HG02938 (cell line): ENCODE results near the gene MUSTN1.

Experiments used
- ATAC-seq: cut with Tn5 transposase; IDR thresholded peaks from one replicate; pipeline ENCODE4 v1.9.1; 2021; ENCODE audit warnings: mild to moderate bottlenecking, moderate library complexity; ENCODE audit not compliant: unreplicated experiment

MUSTN1 gene

DNA sequence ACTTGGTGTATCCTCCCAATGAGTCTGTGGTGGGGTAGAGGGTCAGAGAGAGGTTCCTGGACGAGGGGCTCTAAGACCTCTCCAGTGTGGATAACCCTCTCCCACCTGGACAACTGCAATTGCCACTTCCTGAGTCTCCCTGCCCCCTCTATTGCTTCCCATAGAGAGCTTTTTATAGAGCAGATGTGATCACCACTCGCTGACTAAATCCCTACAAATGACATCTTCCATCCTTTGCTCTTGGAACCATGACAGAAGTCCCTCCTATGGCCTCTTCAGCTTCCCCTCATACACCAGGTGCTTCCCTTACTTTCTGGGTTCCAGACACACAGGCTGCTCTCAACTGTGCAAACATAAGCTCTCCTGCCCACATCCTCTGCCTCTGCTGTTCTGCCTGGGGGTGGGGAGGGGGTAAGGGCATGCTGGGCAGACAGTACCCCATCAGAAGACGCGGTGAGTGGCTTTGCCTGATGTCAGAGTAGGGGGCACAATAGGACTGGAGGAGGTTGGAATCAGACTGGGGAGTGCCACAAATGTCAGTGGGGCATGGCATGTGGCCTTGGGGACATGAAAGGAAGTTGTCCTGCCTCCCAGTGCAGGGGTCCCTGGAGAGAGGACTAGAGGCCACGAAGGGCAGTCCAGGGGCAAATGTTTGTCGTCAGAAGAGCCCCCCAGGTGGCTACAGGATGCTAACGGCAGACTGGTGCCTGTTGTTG, 25.0 kb downstream of the MUSTN1 start:
- no peak for ATAC-seq

DNA sequence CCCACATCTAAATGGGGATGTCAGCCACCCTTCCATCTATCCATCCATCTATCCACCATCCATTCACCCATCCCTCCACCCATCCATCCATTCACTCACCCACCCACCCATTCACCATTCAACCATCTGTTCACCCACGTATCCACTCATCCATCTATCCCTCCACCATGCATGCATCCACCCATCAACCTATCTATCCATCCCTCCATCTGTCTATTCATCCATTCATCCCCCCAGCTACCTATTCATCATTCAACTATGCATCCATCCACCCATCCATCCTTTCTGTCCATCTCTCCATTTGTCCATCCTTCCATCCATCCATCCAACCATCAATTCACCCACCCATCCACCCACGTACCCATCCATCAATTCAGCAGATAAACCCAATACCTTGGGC, 25.7 kb downstream of the MUSTN1 start:
- no peak for ATAC-seq

DNA sequence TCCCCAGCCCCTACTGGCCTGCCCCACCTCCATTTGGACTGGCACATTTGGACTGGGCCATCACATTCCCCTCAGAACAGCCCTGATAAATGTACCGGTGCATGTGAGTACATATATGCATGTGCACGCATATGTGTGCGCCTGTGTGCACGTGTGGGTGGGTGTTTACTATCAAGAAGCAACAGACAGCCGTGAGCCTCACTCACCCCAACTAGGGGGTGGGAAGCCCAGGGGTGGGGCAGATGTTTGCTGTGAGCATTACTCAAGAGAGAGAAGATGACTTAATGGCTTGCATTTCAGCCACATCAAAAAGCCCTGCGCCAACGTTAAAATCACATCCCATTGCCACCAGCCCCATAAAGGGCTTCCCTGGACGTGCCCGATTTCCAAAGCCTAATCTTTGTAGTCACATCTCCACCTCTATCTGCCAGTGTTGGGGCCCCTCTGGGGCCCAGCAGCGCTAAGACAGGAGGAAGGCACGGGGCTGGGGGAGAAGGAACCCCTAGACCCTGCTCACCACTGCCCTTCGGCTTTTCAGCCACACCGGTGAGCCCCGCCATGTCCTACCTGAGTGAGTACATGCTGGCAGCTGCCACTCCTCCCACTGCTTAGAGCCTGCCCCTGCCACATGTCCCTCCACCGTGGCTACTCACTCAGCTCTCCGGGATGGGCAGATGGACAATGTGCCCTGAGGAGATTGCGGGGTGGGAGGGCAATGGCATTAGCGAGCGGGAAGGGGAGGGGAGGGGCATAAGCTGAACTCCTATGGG, 29.4 kb downstream of the MUSTN1 start:
- ATAC-seq, result no peak

DNA sequence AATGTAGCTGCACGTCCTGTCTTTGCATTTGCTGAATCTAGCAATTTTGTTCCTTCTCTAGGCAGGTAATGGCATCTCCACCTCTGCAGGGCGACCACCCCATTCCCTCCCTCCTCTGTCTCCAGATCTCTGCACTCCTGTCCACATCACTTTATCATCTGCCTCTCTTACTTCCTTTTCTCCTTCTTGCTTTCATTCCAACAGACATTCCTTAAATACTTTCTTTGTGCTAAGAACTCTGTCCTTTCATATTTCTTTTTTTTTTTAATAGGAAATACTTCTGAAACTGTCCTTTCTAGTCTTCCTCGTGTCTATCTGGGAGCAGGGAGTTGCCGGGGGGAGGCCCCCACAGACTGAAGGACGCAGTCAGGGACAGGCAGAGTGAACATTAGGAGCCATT, 33.0 kb downstream of the MUSTN1 start:
- ATAC-seq, result no peak

DNA sequence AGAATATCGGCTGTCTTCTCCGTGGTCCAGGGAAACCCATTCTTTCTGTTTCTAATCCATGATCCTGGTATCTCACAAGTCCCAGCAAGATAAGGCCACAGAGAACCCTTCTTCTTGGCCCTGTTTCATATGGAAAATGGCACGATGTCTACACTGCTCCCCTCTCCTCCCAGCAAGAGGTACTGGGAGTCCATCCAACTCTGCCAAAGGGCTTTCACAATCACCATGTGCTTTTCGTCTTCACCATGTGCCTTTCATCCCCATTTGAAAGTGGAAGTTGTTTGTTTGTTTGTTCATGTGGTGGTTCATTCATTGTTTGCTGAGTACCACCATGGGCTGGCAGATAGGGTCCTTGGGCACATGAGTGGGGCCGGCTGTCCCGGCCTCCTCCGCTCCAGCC, 34.7 kb downstream of the MUSTN1 start:
- ATAC-seq, result no peak

DNA sequence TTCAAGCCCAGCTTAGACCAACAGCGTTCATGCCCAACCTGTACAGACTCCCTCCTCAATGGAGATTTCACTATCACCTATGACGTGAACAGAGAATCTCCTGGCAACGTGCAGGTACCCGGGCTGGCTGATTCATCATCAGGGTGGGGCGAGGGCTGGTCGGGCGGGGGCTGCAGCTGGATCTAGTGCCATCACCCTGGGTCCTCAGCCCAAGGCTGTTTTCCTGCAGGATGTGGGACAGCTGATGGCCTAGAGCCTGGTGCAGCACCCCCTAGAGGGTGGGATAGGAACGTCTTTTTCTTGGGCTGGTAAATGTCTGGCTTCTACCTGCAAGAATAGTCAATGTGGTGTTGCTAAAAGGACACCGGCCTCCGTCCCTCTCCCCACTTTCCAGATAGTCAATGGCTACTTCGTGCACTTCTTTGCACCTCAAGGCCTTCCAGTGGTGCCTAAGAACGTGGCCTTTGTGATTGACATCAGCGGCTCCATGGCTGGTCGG, 35.8 kb downstream of the MUSTN1 start:
- no peak for ATAC-seq

DNA sequence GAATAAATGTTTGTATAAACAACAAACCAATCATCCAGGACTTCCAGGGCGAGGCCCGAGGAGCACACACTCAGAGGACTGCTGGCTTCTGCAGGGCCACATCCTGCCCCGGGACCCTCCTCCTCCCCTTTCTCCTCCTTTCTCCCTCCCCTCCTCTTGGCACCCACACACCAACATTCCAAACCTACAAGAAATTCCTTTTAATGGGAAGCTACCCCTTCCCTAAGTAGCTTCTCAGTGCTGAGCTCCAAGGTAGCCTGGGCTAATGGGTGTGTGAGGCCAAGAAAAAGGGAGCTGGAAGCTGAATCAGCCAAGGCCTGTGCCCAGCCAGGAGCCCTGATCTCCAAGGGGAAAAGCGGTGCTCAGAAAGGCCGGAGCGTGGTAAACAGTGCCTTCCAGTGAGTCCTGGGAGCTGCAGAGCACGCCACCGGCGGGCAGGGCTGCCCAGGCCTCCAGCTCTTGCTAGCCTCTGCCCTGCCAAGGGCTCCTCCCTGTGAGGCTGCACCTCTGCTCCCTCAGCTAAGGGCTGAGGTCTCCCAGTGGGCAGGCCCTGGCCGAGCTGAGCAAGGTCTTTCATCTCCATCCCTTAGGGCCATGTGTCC, 36.3 kb downstream of the MUSTN1 start:
- no peak for ATAC-seq

DNA sequence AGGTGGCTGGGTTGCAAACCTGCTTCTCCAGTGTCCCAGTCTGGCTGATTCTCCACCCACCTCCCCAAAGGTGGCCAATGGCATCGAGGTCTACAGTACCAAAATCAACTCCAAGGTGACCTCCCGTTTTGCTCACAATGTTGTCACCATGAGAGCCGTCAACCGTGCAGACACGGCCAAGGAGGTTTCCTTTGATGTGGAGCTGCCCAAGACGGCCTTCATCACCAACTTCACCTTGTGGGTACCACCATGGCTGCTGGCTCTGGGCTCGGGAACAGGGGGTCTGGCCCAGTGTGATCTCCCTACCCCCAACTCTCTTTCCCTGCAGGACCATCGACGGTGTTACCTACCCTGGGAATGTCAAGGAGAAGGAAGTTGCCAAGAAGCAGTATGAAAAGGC, 38.4 kb downstream of the MUSTN1 start:
- ATAC-seq, result no peak

DNA sequence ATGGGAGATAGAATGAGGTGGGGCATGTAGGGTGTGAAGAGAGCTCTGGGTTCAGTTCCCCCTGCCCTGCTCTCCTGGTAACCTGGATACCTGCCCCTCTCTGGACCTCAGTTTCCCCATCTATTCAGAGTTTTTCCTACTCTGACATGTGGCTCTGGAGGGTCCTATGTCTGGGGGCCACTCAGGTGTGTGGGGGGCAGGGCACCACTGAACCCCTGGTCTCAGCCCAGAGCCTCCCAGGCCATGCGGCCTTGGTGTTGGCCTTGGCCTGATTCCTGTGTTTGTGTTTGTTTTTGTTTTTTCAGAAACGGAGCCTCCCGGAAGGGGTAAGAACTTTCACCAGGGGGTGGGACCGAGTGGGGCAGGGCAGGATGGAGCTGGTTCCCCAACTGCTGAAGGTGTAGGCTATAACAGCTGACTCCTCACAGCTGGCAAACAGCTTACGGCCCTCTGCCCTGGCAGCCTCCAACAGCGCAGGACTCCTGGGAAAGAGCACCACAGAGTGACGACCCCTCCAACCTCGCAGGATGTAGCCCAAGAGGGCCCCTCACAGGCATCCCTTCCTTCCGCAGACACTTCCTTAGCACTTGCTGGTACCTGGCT, 39.4 kb downstream of the MUSTN1 start:
- ATAC-seq, result no peak

DNA sequence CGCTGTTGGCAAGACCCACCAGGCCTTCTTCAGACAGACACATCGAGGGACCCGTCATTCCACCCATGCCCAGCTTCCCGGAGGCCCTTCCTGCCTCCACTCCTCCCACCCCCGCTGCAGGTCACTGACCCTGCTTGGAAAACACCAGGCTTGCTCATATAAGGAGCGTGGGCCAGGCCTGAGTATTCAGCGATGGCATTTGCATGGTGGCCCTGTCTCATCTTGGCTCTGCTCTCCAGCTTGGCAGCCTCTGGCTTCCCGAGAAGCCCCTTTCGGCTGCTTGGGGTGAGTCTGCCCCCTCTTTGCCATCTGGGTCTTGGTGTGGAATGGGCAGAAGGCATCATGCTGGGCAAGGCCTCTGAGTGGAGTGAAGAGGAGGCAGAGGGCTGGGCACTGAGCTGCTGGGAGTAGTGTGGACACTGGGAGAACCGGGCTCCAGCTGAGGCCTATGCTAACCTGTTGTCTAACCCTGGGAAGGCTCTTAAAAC, 40.2 kb downstream of the MUSTN1 start, which contains the start of gene ITIH3:
Gene ITIH3, plus strand, starts transcription at position 185 of the 488 bp plus-strand sequence. Its CDS starts 8 bp downstream, at position 193.
- ATAC-seq, result no peak

DNA sequence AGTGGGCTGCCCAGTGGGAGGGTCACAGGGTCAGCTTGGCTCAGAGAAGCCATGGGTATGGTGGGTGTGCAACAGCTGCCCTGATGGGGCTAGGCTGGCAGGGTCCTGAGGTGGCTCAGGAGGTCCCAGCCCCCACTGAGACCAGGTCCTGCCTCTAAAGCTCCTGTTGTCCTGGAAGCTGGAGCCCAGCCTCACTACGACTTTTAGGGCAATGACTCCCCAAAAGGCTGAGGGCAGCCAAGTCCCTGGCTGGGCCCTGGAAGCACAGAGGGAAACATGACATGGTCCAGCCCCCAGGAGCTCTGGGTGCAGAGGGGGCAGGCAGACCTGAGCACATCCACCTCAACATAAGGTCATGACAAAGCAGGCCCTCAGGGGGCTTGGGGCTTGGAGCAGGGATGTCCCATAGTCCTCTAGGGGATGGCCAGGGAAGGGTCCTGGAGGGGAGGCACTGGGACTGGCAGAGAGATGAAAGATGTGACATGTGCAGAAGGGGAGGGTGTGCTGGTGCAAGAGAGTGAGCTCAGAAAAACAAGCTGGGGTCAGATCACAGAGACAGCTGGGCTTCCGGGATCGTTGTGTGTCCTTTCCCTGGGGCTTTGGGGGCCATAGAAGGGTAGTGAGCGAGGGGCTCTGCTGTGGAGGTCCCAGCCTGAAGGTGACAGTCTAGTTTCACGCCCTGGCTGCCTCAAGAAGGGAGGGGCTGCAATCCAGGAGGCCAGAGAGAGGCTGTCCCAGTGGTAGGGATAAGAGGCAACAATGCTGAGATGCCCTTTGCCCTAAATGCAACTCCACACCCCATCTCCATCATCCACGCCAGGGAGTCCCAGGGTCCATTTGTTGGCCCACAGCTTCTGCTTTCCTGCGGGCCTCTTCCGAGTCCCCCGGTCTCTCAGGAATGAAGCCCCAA, 40.9 kb downstream of the MUSTN1 start:
- no peak for ATAC-seq

DNA sequence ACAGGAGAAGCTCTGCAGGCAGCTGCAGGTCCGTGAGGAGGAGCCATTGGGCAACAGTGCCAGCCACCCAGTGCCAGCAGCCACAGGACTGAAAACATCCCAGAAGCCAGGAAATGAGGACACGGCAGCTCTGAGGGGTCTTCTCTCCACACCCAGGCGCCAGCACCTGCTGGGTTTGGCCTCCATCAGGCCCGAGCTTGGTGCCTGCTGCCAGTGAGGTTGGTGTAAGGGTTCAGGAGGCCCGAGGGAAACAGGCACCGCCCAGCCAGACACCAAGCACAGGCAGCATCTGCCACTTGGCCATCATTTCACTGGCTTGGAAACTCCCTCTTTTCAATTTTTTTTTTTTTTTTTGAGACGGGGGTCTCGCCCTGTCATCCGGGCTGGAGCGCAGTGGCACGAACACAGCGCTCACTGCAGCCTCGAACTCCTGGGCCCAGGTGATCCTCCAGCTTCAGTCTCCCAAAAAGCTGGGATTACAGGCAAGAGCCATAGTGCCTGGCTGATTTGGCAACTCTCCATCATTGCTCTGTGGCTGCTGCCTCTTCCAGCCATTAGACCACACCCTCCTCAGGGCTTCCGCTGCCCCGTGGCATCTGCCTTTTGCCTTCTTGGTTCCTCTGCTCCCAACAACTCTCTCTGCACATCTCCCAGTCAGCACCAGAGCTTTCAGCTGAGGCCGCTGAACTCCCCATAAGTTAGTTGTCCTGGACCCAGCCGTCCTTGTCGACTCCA, 41.7 kb downstream of the MUSTN1 start:
- no peak for ATAC-seq

DNA sequence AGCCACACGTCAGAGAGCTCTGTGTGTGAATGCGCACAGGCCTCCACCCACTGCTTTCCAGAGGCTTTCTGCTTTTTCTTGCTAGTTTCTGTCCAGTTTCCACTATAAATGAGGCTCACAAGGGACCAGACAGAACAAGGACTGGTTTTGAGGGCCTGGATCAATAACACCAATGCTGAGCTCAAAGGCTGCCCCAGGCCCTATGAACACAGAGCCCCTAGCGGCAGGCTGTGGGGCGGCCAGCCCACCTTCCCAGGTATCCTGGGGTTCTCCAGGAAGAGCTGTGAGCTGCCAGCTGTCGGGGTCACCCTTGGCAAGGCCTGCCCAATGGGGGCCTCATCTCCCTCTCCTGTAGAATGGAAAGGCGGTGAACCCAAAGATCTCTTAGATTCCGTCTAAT, 42.4 kb downstream of the MUSTN1 start:
- no peak for ATAC-seq

DNA sequence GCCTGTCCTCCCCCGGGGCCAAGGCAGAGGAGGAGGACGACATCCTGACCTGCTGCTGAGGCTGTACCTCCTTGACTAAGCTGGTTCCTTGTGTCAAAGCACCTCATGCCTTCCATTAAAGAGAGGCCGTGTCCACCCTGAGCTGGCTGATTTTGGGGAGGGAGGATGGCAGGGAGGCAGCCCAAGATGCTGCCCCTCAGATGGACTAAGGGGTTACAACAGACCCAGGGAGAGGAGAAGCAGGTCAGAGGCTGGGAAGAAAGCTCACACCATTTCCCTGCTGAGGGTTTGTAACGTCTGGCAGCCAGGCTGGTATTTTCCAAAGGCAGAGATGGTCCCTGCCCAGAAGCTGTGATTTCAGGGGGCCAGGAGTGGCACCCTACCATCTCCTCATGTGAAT, 42.9 kb downstream of the MUSTN1 start:
- no peak for ATAC-seq

DNA sequence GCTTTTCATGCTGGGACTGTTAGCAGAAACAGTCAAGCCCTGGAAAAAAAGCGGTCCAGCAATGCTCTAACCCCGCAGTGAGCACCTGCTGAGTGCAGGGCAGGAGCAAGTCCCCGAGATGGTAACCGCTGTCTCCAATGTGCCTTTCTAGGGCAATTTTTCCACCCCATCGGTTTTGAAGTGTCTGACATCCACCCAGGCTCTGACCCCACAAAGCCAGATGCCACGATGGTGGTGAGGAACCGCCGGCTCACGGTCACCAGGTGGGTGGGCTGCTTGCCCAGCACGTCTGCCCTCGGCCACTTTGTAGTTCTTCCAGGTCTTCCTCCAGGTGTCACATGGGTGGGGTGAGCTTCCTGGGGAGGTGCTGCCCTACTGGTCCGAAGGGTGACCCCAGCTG, 43.5 kb downstream of the MUSTN1 start:
- no peak for ATAC-seq

DNA sequence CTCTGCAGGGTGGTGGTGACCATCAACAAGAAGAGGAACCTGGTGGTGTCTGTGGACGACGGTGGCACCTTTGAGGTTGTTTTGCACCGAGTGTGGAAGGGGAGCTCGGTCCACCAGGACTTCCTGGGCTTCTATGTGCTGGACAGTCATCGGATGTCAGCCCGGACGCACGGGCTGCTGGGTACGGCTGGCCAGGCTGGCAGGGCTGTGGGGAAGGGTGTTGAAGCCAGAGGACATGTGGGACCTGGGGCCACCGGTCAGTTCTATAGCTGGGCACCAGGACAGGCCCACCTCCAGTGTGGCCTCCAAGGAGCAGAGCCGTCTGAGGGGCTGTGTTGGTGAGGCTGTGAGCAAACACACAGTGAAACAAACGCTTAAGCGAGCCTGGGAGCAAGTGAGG, 44.1 kb downstream of the MUSTN1 start:
- no peak for ATAC-seq

DNA sequence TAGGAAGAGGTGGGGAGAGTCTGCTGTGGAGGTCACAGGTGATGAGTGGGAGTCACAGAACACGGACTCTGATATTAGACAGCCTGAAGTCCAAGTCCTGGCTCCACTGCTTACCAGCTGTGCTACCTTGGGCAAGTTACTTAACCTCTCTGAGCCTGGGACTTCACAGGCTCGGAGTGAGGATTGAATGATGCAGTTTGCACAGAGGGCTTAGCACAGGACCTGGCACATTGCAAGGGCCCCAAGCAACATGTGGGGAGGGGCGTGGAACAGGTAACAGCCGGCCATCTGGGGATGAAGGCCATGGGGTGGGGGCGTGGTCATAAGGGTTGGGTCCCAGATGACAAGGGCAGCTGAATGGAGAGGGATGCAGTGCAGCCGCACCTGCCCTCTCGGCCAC, 44.5 kb downstream of the MUSTN1 start:
- ATAC-seq, result no peak

DNA sequence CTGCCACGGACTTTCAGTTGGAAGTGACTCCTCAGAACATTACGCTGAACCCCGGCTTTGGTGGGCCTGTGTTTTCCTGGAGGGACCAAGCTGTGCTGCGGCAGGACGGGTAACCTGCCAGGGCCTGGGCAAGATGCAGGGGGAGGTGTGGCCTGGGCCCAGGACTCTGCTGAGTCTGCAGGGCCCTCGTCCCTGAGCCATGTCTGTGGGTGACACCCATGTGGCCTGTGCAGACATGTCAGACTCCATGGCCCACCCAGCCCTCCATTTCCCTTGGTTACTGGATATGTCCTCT, 45.1 kb downstream of the MUSTN1 start:
- no peak for ATAC-seq

DNA sequence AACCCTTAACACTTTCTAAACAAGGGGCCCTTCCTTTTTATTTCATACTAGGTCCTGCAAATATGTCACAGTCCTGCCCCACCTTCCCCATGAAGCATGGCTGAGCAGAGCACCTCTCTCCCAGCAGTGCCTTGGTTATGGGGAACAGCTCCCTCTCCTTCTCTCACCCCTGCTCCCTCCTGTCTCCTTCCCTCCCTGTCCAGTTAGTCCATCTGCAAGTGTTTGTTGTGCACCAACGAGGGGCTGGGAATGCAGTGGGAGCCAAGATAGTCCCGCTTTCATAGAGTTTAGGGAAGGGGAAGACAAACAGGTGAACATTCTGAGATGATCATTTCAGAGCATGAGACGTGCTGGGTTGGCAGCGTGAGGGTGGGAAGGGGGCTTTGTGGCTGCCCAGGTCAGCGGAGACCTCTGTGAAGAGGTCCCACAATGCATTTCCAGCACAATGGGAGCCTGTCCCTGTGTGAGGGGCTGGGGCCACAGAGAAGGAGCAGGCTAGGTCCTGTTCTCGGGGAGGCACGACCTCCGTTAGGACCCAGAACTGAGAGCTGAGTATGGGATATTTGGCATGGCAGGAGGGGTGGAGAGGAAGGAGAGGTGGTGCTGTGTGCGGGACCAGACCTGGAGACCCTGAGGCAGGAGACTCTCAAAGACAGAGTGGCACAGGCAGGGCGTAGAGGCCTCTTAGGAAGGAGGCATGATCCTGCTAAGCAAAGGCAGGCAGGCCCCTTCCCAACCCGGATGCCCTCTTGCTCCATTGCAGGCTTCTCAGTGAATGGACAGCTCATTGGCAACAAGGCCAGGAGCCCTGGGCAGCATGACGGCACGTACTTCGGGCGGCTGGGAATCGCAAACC, 45.7 kb downstream of the MUSTN1 start:
- no peak for ATAC-seq
